Cortex of kidney (tissue), 1 donor: Measurements from ENCODE around the gene CEBPG.

Experiments
- DNase-seq: peaks from one replicate; lab custom pipeline; 2025; lab: John Stamatoyannopoulos, UW

The CEBPG gene

DNA sequence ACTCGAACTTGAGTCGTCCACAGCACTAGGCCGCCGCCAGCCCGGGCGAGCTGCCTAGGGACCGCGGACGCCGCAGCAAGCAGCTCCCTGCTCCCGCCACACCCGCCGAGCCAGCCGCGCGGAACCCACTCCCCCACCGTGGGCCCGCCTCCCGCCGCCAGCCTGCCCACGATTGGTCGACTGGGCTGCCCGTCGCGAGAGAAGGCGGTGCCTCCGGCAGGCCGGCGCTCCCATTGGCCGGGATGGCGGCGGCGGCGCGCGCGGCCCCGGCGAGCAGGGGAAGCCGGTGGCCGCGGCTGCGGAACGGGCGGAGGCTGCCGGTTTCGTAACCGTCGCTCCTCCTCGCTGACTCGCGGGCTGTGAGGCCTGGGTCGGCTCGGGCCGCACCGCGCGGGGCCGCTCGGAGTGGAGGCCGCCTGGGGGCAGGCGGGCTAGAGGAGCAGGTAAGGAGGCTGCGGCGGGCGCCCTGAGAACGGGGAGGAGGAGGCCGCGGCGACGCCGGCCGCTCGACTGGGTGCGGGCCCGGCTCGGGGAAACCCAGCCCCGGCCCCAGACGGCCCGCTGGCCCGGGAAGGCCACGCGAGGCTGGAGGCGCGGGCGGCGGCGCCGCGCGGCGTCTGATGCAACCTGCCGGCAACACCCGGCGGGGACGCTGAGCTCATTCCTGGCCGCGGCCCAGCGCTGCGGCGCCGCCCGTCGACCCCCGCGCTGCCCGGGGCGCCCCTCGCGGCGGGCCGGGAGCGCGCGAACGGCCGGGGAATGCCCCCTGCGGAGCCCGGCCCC, at the start of gene CEBPG:
Gene CEBPG, plus strand, starts transcription at position 257 of the 783 bp plus-strand sequence. CDS start 5,531 bp downstream, outside the sequence.
- DNase-seq = no peak

DNA sequence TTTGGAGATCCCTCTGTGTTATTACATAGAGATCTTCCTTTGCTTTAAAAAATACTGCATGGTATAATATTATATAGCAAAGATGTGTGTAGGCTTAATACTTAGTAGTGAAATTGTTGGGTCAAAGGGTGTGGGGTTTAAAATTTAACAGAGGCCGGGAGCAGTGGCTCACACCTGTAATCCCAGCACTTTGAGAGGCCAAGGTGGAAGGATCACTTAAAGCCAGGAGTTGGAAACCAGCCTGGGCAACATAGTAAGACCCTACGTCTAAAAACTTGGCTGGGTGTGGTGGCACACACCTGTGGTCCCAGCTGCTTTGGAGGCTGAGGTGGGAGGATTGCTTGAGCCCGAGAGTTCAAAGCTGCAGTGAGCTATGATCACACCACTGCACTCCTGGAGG, 48.9 kb upstream of the CEBPG start:
- DNase-seq = no peak

DNA sequence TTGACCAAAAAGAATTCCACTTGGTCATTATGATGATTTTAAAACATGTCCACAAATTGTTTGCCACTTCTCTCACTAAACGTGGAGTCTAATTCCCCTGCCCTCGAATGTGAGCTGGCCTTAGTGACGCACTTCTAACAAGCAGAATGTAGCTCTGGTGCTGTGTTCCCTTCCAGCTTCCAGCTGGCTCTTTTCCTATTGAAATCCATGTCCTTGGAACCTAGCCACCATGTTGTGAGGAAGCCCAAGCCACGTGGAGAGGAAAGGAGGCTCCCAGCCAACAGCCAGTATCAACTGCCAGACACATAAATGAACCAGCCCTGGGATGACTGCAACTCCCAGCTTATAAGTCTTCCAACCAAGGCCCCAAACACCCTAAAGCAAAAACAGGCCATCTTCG, 47.6 kb upstream of the CEBPG start:
- DNase-seq = no peak

DNA sequence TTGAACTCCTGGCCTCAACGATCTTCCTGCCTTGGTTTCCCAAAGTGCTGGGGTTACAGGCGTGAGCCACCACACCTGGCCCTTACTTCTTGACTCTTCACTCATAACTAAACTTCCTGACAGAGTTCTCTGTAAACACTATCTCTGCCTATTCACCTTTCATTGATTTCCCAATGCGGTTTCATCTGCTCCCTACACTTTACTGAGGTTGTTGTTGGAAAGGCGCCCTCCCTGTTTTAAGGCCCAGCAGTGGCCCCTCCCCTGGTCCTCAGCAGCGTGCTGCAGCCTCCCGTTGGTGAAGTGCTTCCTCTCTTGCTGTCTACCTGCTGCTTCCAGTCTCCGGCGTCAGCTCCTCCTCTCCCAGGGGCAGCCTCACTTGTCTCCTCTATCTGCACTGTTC, 44.4 kb upstream of the CEBPG start:
- no peak for DNase-seq

- no peak for DNase-seq
These were observed 43.8 kb upstream of the CEBPG start for GRCh38 chr19:33329736-33330135.

GRCh38 chr19:33332248-33332647, 41.3 kb upstream of the CEBPG start:
- no peak for DNase-seq

GRCh38 chr19:33333151-33333550, 40.4 kb upstream of the CEBPG start:
- DNase-seq = no peak

DNA sequence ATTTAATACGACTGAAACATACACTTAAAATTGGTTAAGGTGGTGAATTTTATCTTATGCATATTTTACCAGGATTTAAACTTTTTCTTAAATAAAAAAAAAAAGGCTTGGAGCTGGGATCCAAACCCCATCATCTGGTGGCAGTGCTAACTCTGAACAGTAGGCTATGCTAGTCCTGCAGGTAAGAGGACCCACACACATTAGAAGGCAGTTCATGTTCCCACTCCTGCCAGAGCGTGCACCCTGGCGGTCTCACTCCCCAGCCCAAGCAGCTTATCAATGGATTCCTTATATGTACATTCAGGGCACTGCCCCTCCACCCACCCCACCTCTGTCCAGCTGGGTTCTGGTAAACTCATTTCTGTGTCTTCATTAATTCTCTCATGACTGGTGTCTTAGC, 39.9 kb upstream of the CEBPG start:
- no peak for DNase-seq

DNA sequence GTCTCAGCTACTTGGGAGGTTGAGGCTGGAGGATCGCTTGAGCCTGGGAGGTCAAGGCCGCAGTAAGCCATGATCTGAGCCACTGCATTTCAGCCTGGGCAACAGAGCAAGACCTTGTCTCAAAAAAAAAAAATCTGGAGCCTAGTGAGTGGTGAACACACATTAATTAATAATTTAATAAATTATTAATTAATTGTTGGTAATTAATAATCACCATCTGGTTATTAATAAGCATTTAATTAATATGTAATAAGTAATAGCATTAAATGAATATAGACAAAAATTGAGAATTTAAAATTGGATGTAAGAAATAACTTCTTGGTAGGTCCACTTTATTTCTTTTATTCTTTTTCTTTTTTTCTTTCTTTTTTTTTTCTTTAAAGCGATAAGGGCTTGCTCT, 39.2 kb upstream of the CEBPG start:
- DNase-seq = no peak

GRCh38 chr19:33335446-33335845, 38.1 kb upstream of the CEBPG start:
- DNase-seq = no peak

GRCh38 chr19:33339016-33339984, 34.2 kb upstream of the CEBPG start:
- DNase-seq = no peak

DNA sequence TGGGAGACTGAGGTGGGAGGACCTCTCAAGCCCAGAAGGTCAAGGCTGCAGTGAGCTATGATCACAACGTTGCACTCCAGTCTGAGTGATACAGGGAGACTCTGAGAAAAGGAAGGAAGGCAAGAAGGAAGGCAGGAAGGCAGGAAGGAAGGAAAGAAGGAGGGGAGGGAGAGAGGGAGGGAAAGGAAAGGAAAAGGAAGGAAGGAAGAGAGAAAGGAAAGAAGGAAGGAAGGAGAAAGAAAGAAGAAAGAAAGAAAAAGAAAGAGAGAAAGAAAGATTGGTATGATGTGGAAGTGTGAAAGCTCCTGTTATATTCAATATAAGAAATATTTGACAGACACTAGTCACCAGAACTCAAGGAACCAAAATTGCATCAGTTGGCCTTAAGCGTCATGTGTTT, 32.5 kb upstream of the CEBPG start:
- no peak for DNase-seq

GRCh38 chr19:33343301-33343700, 30.2 kb upstream of the CEBPG start:
- no peak for DNase-seq

GRCh38 chr19:33343859-33344572, 29.5 kb upstream of the CEBPG start:
- DNase-seq = no peak

DNA sequence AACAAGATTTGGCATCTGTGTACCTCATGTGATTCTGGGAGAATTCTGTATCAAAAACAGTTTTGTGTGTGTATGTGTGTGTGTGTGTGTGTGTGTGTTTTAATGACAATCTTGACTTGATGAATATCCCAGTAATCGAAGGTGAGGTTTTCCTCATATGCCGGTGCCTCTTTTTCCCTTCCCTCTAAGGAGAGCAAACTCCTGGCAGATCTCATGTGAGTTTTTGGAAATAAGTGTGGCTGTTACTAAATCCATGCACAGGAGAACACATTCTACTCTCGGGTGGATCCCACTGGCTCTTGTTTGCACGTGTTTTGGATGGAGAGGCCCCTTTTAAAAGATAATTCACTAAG, 29.0 kb upstream of the CEBPG start:
- DNase-seq = no peak

DNA sequence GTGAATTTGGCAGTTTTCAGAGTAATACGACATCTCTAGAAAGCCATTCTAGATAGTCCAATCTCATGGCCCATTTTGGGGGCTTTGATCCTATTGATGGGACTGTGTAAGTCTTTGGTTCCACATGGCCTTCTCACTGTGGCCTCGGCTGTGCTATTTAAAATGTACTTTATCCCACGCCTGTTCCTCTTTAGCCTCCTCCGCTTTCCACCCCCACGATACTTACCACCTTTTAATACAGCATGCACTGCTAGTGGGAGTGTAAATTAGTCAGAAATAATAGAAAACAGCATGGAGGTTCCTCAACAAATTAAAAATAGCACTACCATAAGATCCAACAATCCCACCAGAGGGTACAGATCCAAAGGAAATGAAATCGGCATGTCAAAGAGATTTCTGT, 28.3 kb upstream of the CEBPG start:
- DNase-seq = no peak

DNA sequence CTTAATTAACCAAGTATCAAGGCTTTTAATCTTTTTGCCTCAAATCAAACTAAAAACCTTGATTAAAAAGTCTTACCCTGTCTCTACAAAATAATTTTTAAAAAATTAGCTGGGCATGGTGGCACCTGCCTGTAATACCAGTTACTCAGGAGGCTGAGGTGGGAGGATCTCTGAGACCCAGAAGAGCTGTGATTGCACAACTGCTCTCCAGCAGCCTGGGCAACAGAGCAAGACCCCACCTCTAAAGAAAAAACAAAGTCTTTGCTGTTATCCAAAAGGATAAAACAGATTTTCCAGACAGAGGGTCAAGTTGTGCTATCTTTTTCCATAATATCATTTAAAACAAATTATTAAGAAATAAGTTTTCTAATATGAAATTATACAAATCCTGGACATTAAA, 26.8 kb upstream of the CEBPG start:
- no peak for DNase-seq

DNA sequence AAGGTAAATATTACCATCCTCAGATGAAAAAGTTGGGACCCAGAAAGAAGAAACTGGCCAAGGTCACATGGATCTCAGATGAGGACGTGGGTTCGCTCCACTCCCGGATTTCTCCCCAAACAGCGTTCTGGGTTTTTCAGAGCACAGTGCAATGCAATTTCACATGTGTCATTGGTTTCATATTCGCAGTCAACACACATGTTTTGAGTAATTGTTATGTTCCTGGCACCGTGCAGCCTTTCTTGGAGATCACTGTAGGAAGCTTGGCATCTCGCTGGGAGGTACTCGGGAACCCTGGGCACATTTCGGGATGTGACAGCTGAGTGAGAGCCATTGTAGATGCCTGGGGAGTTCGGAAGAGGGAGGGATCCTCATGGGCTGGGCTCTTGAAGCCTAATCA, 26.2 kb upstream of the CEBPG start:
- no peak for DNase-seq

DNA sequence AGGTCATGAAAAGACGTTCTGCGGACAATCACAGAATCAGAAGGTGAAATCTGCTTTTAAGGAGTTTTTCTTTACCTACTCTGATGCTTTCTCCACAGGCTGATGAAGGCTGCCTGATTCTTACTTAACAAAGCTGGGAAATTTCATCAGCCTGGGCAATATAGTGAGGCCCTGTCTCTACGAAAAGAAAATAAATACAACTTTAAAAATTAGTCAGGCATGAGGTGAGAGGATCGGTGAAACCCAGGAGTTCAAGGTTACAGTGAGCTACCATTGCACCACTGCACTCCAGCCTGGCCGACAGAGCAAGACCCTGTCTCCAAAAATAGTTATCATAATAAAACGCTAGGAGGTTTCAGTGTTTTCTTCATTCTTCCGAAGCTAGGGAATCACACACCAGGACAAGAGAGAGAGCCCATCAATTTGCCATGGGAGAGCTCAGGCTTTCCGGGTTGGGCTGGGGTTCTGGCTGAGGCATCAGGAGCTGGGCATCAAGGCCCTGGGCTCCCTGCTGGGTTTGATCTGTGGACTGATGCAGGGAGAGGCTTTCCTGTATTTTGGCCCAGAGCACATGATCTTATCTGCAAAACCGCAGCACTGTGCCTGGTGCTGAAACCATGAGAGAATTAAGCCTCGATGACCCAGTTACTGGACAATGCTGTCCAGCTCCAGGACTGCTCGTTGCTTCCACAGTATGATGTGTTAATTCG, 25.1 kb upstream of the CEBPG start:
- DNase-seq = no peak

DNA sequence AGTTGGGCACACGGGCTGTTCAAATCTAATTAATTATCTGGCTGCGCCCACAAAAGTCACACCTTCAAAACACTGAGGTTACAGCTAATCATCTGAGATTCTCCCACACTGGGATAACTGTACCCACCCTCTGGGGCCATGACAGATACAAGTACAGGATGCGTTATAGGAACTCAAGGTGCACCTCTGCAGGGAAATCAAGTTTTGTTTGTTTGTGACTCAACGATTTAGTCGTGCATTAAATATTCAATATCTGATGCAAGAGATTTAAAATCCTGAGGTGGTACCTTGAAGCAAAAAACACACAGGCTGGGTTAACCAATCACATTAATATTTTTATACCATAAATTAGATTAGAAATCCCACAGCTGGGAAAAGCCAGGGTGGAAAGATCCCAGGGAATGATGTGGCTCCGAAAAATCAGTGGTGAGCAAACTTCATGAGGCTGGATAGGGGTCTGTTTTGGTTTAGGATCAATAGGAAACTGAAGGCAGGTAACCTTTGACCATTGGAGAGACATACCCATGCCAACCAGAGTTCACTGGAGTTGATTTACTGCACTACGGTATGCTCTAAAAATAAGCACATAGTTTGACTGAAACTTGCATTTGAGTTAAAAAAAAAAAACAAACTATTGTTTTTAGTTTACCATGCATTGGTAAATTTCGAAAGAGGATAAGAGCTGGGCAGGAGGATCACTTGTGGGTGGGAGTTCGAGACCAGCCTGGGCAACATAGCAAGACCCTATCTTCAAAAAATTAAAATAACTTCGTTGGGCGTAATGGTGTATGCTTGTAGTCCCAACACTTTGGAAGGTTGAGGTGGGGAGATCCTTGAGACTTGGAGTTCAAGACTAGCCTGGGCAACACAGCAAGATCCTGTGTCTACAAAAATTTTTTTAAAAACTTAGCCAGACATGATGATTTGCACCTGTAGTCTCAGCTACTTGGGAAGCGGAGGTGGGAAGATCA, 23.9 kb upstream of the CEBPG start:
- DNase-seq = no peak
